ENCODE results near the gene TTLL11.

Gene TTLL11

DNA sequence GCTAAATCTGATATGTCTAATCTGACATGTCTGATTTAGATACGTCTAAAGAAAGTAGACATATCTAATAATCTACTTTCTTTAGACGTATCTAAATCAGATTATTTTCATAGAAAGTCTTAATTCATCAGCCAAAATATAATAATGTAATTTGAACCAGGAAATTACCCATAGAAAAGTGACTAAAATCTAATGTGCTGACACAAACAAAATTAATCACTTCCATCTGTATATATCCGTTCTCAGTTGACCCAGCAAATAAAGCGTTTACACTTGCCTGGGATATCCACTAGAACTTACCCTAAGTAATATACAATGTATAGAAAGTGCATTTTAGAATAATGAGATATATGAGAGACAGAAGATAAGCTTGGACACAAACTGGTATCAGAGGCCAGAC is 56.7 kb downstream of the TTLL11 start:
- TF ChIP-seq, protein P1, sequence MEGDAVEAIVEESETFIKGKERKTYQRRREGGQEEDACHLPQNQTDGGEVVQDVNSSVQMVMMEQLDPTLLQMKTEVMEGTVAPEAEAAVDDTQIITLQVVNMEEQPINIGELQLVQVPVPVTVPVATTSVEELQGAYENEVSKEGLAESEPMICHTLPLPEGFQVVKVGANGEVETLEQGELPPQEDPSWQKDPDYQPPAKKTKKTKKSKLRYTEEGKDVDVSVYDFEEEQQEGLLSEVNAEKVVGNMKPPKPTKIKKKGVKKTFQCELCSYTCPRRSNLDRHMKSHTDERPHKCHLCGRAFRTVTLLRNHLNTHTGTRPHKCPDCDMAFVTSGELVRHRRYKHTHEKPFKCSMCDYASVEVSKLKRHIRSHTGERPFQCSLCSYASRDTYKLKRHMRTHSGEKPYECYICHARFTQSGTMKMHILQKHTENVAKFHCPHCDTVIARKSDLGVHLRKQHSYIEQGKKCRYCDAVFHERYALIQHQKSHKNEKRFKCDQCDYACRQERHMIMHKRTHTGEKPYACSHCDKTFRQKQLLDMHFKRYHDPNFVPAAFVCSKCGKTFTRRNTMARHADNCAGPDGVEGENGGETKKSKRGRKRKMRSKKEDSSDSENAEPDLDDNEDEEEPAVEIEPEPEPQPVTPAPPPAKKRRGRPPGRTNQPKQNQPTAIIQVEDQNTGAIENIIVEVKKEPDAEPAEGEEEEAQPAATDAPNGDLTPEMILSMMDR (IDR thresholded peaks at IDR 0.05; ENCODE audit: low read depth, low read length, missing control alignments), result no peak

DNA sequence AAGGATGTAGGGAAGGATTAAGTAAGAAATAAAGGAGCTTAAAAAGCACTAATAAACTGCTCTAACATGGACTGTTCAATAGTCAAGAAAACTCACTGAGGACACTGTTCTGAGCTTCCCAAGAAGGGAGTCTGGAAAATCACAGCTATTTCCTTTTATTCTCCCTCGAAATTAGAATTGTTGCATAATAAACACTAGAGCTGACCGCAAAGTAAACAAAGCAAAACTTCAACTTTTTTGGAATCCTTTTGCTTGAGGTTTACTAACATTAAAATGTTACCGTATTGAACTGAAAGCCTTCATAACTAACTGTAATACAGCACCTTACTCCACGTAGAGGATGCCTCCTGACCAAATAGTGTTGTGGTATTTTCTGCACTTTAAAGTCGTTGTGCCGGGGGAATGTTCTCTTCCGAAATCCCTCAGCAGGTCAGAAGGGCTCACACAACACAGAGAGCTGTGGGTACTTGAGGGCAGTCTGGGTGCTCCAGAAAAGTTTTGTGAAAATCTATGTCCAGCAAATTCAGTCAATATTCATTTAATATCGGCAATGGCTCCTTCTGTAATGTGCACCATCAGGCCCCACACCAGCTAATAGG is 59.2 kb downstream of the TTLL11 start:
- TF ChIP-seq, protein P1 (IDR thresholded peaks at IDR 0.05; ENCODE audit: low read depth, low read length, missing control alignments), result no peak
- DNase-seq (ENCODE audit: low read depth), result no peak

More for the DNA sequence above, 56.7 kb downstream of the TTLL11 start:
- DNase-seq (ENCODE audit: low read depth), result no peak
- H3K4me3 ChIP-seq (ENCODE audit: low read depth, low read length), result no peak overlapping the region

DNA sequence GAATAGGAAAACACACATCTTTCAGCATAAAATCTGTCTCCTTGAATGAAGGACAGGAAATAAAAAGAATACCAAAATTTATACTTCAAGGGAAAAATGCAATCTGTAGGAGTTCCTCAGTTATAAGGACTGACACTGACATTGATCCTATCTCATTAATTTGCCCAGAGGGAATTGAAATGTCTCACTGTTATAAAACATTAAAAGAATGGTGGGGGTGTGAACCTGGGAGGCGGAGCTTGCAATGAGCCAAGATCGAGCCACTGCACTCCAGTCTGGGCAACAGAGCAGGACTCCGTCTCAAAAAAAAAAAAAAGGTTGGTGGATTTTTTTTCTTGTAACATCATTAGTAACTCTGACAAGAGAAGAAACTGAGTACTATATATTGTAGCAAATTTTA is 60.8 kb downstream of the TTLL11 start:
- TF ChIP-seq, protein P1 (IDR thresholded peaks at IDR 0.05; ENCODE audit: low read depth, low read length, missing control alignments), result no peak
- H3K4me3 ChIP-seq (ENCODE audit: low read depth, low read length), result no peak overlapping the region
- DNase-seq (ENCODE audit: low read depth), result no peak

More for the DNA sequence above, 59.2 kb downstream of the TTLL11 start:
- H3K4me3 ChIP-seq (ENCODE audit: low read depth, low read length), result no peak overlapping the region

DNA sequence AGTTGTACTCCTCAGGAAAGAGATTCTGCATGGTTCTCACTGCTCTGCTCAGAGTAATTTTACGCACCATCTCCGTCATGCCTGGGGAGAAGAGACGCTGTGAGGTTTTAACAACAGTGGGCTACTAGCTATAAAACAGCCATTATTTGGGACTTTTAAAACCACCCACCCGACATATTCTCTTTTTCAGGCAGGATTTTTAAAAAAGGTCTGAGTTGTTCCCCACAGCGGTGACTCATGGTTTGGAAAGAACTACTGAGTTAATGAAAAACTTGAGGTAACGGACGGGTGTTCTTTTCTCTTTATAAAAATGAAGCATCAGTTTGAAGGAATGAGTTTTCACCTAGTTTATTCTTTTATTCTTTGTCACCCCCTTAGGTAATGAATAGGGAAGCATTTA is 61.3 kb downstream of the TTLL11 start:
- DNase-seq (ENCODE audit: low read depth), result no peak
- H3K4me3 ChIP-seq (ENCODE audit: low read depth, low read length), result no peak overlapping the region
- TF ChIP-seq, protein P1 (IDR thresholded peaks at IDR 0.05; ENCODE audit: low read depth, low read length, missing control alignments), result no peak

DNA sequence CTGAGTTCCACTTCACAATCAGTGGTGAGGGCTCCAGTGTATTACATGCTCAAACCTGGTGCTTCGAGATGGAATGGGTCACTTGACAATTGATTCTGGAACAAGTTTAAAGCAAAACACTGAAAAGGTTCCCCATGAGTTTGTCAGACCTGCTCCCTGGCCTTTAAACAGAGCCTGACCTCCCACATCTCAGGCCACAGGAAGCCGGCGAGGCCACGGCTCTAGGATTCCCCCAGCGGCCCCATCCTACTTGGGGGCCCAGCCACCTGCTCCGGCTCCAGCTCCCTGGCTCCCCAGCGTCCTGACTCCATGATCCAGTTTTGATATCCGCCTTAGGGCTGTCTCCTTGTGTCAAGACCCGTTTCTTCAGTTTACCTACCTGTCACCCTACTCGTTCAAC is 62.0 kb downstream of the TTLL11 start:
- TF ChIP-seq, protein P1 (IDR thresholded peaks at IDR 0.05; ENCODE audit: low read depth, low read length, missing control alignments), result no peak
- H3K4me3 ChIP-seq (ENCODE audit: low read depth, low read length), result no peak overlapping the region
- DNase-seq (ENCODE audit: low read depth), result no peak

DNA sequence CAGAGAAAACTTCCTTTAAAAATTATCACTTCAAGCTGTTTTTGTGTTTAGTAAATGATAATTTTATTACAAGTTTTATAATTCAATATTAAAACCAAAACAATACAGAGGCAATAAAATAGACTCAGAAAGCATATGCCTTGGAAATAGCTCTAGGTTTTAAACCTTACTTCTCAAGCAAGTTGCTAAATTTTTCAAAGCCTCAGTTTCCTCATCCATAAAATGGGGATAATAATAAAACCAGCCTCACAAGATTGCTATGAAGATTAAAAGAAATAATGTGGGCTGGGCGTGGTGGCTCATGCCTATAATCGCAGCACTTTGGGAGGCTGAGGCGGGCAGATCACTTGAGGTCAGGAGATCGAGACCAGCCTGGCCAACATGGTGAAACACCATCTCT is 62.8 kb downstream of the TTLL11 start:
- H3K4me3 ChIP-seq (ENCODE audit: low read depth, low read length), result no peak overlapping the region
- TF ChIP-seq, protein P1 (IDR thresholded peaks at IDR 0.05; ENCODE audit: low read depth, low read length, missing control alignments), result no peak
- DNase-seq (ENCODE audit: low read depth), result no peak

DNA sequence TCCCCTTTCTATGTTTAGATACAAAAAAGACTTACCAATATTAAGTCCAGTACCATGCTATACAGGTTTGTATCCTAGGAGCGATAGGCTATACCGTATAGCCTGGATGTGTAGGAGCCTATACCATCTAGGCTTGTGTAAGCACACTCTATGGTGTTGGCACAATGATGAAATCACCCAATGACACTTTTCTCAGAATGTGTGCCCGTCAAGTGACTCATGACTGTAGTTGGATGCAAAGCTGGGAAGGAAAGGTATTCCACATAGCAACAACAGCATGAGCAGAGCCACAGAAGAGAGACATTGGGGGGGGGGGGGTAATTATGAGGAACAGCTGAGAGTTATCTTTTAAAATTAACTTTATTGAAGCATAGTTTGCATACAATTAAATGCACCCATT is 63.2 kb downstream of the TTLL11 start:
- no peak for DNase-seq (ENCODE audit: low read depth)
- TF ChIP-seq, protein P1 (IDR thresholded peaks at IDR 0.05; ENCODE audit: low read depth, low read length, missing control alignments), result no peak

More for the DNA sequence above, 63.2 kb downstream of the TTLL11 start:
- H3K4me3 ChIP-seq (ENCODE audit: low read depth, low read length), result no peak overlapping the region

All from GM12864 (cell line).